ENCODE data around the gene TMEM178A. TPM values are rescaled to one million over a fixed set of nuclear protein-coding genes. Genes with fewer than 3 reads are reported as not detected.

TMEM178A gene
- total and polyA plus RNA-seq, 3 donors from 2014 or later, result 1.9 to 5.7 (median 3.4) TPM

DNA sequence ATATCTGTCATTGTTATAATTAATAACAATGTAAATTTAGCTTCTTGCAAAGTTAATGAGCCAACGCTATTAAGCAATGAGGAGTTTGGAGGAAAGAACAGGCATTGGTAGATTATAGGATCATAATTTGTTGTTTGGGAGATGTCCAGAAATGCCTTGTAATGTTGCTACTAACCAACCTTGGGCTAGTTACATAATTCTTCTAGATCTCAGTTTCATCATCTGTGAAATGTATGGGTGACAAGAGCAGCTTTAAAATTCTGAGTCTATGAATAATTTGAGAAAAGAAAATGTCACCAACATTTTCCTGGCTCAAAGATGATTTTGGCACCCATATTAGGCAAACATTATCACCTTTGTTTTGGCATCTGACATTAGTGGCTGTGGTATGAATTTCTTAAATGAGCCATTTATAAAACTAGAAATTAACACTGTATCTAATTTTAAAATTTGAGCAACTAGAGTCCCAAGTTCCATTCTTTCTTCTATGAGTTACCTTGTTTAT lies 2.9 kb downstream of the TMEM178A start:
- WGBS, 2 donors, result 100% methylated on average over 1 of the region's 1 CpG
- intact Hi-C loops (cut with DNase I; ENCODE audit: low total_unique reads), result no loop called here

GRCh38 chr2:39671604-39672003 lies 5.9 kb downstream of the TMEM178A start:
- Histone ChIP-seq H3K9me3 (no peaks in the 10 kb centered on the region), H3K4me3 (no peak overlapping the region), H3K36me3 (ENCODE audit: low read depth, missing control alignments) (no peaks in the 10 kb centered on the region), H3K27ac (no peak overlapping the region), H3K27me3 (no peaks in the 10 kb centered on the region), H3K4me1 (peaks cover 5% of the 10 kb centered on the region)
- WGBS, 2 donors, result 81 to 85% methylated on average over 4 of the region's 4 CpGs
- no peak for TF ChIP-seq POLR2A (IDR thresholded peaks at IDR 0.05)
- TF ChIP-seq, protein P1, sequence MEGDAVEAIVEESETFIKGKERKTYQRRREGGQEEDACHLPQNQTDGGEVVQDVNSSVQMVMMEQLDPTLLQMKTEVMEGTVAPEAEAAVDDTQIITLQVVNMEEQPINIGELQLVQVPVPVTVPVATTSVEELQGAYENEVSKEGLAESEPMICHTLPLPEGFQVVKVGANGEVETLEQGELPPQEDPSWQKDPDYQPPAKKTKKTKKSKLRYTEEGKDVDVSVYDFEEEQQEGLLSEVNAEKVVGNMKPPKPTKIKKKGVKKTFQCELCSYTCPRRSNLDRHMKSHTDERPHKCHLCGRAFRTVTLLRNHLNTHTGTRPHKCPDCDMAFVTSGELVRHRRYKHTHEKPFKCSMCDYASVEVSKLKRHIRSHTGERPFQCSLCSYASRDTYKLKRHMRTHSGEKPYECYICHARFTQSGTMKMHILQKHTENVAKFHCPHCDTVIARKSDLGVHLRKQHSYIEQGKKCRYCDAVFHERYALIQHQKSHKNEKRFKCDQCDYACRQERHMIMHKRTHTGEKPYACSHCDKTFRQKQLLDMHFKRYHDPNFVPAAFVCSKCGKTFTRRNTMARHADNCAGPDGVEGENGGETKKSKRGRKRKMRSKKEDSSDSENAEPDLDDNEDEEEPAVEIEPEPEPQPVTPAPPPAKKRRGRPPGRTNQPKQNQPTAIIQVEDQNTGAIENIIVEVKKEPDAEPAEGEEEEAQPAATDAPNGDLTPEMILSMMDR (IDR thresholded peaks at IDR 0.05), result no peak
- no peak for DNase-seq
- intact Hi-C loops (cut with DNase I; ENCODE audit: low total_unique reads), result no loop called here

More for the DNA sequence above, 2.9 kb downstream of the TMEM178A start:
- H3K36me3 ChIP-seq (ENCODE audit: low read depth, missing control alignments), result no peaks in the 10 kb centered on the region
- peaks cover 7% of the 10 kb centered on the region for H3K4me1 ChIP-seq
- no peaks in the 10 kb centered on the region for H3K9me3 ChIP-seq
- TF ChIP-seq POLR2A (IDR thresholded peaks at IDR 0.05), result no peak
- TF ChIP-seq, protein P1 (IDR thresholded peaks at IDR 0.05), result no peak
- DNase-seq, result no peak
- no peaks in the 10 kb centered on the region for H3K27me3 ChIP-seq
- H3K4me3 ChIP-seq, result no peak overlapping the region
- no peak overlapping the region for H3K27ac ChIP-seq

GRCh38 chr2:39673018-39673417 lies 7.3 kb downstream of the TMEM178A start:
- Histone ChIP-seq H3K4me3 (no peak overlapping the region), H3K27ac (no peak overlapping the region), H3K4me1 (no peaks in the 10 kb centered on the region), H3K9me3 (no peaks in the 10 kb centered on the region), H3K36me3 (ENCODE audit: low read depth, missing control alignments) (no peaks in the 10 kb centered on the region), H3K27me3 (no peaks in the 10 kb centered on the region)
- no peak for DNase-seq
- intact Hi-C loops (cut with DNase I; ENCODE audit: low total_unique reads), result no loop called here
- no peak for TF ChIP-seq POLR2A (IDR thresholded peaks at IDR 0.05)
- TF ChIP-seq, protein P1 (IDR thresholded peaks at IDR 0.05), result no peak
- WGBS, 2 donors, result 74 to 86% methylated on average over 7 of the region's 7 CpGs

- Histone ChIP-seq H3K4me1 (no peaks in the 10 kb centered on the region), H3K27me3 (no peaks in the 10 kb centered on the region), H3K36me3 (ENCODE audit: low read depth, missing control alignments) (no peaks in the 10 kb centered on the region), H3K9me3 (no peaks in the 10 kb centered on the region), H3K27ac (no peak overlapping the region), H3K4me3 (peak overlapping the region; percentile 22 to 30)
- TF ChIP-seq POLR2A (IDR thresholded peaks at IDR 0.05), result no peak
- TF ChIP-seq, protein P1 (IDR thresholded peaks at IDR 0.05), result no peak
- DNase-seq, result peak; percentile 60
- intact Hi-C loops (cut with DNase I; ENCODE audit: low total_unique reads), result no loop called here
- 71 to 78% methylated on average over 7 of the region's 7 CpGs for WGBS, 2 donors
Observed at GRCh38 chr2:39676342-39676741, 10.6 kb downstream of the TMEM178A start.

- Histone ChIP-seq H3K27ac (no peak overlapping the region), H3K9me3 (no peaks in the 10 kb centered on the region), H3K4me3 (no peak overlapping the region), H3K27me3 (no peaks in the 10 kb centered on the region), H3K36me3 (ENCODE audit: low read depth, missing control alignments) (no peaks in the 10 kb centered on the region), H3K4me1 (no peaks in the 10 kb centered on the region)
- intact Hi-C loops (cut with DNase I; ENCODE audit: low total_unique reads), result no loop called here
- TF ChIP-seq, protein P1 (IDR thresholded peaks at IDR 0.05), result no peak
- no peak for TF ChIP-seq POLR2A (IDR thresholded peaks at IDR 0.05)
- WGBS, 2 donors, result 91 to 95% methylated on average over 2 of the region's 2 CpGs
- no peak for DNase-seq
Observed at GRCh38 chr2:39678170-39678569, 12.5 kb downstream of the TMEM178A start.
